Measurements from ENCODE around the gene FXYD7.

FXYD7 gene

DNA sequence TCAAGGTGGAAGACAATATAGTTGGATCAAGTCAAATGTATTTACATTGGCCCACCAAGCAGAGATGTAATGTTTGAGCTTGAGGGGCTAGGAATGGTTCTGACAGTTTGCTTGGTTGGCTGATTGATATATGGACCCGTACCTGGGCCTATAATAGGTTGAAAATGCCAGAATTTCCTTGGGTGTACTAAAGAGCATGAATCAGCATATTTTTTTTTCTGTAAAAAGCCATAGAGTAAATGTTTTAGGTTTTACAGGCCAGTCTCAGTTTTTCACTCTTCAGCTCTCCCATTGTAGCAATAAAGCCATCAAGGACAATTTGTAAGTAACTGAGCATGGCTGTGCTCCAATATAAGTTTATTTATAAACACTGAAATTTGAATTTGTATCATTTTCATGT, 38.3 kb downstream of the FXYD7 start:
- Histone ChIP-seq H3K36me3 (ENCODE audit: control insufficient read depth in 1 of 2, insufficient read depth in 2 of 2, low read length in 2 of 2) (no peaks in the 10 kb centered on the region), H3K9me3 (ENCODE audit: insufficient read depth, low read depth, low read length) (peaks cover 4% of the 10 kb centered on the region), H3K4ac (ENCODE audit: low read depth, low read length) (no peak overlapping the region), H3K4me2 (ENCODE audit: low read length) (no peak overlapping the region), H4K8ac (ENCODE audit: low read depth, low read length) (no peak overlapping the region), H4K91ac (ENCODE audit: low read depth, low read length) (no peak overlapping the region), H3K9ac (ENCODE audit: low read length) (no peak overlapping the region), H2BK120ac (ENCODE audit: insufficient read depth, low read length, poor library complexity) (no peak overlapping the region), H2AFZ (ENCODE audit: insufficient read depth, low read length, poor library complexity) (no peak overlapping the region), H3K4me1 (ENCODE audit: control insufficient read depth in 1 of 2, insufficient read depth in 2 of 2, low read length in 2 of 2) (no peaks in the 10 kb centered on the region), H3K14ac (ENCODE audit: low read length) (no peak overlapping the region), H2AK5ac (ENCODE audit: low read length) (no peak overlapping the region), H3K79me2 (ENCODE audit: control insufficient read depth, insufficient read depth, low read length, poor library complexity) (no peaks in the 10 kb centered on the region), H3K27me3 (ENCODE audit: insufficient read depth, low read length) (no peaks in the 10 kb centered on the region), H2BK12ac (ENCODE audit: low read length) (no peak overlapping the region), H3K27ac (ENCODE audit: low read depth, low read length) (no peak overlapping the region), H3K4me3 (ENCODE audit: low read depth, low read length) (no peak overlapping the region), H3K79me1 (ENCODE audit: low read length) (no peaks in the 10 kb centered on the region), H3K18ac (ENCODE audit: low read length) (no peak overlapping the region), H2BK5ac (ENCODE audit: low read depth, low read length, poor library complexity) (no peak overlapping the region), H4K12ac (ENCODE audit: low read depth, low read length) (no peak overlapping the region), H3K23ac (ENCODE audit: low read length) (no peak overlapping the region)
- no CpG with 5 or more reads among the region's 1 CpG for WGBS (ENCODE audit: extremely low coverage, insufficient coverage, insufficient read length)
- no peak for DNase-seq

DNA sequence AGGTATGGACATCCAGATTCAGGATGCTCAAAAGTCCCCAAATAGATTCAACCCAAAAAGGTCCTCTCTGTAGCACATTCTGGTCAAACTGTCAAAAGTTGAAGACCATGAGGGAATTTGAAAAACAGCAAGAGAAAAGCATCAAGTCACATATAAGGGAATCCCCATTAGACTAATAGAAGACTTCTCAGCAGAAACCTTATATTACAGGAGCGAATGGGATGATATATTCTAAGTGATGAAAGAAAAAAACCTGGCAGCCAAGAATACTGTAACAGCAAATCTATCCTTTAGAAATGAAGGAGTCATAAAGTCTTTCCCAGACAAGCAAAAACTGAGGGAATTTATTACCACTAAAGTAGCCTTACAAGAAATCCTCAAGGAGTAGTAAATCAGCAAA, 41.2 kb downstream of the FXYD7 start:
- Histone ChIP-seq H4K91ac (ENCODE audit: low read depth, low read length) (no peak overlapping the region), H3K27me3 (ENCODE audit: insufficient read depth, low read length) (no peaks in the 10 kb centered on the region), H4K8ac (ENCODE audit: low read depth, low read length) (no peak overlapping the region), H3K4me1 (ENCODE audit: control insufficient read depth in 1 of 2, insufficient read depth in 2 of 2, low read length in 2 of 2) (no peaks in the 10 kb centered on the region), H3K27ac (ENCODE audit: low read depth, low read length) (no peak overlapping the region), H2BK5ac (ENCODE audit: low read depth, low read length, poor library complexity) (no peak overlapping the region), H3K79me1 (ENCODE audit: low read length) (no peaks in the 10 kb centered on the region), H3K36me3 (ENCODE audit: control insufficient read depth in 1 of 2, insufficient read depth in 2 of 2, low read length in 2 of 2) (no peaks in the 10 kb centered on the region), H2AFZ (ENCODE audit: insufficient read depth, low read length, poor library complexity) (no peak overlapping the region), H3K4me2 (ENCODE audit: low read length) (no peak overlapping the region), H3K9me3 (ENCODE audit: insufficient read depth, low read depth, low read length) (peaks cover 4% of the 10 kb centered on the region), H3K23ac (ENCODE audit: low read length) (no peak overlapping the region), H3K9ac (ENCODE audit: low read length) (no peak overlapping the region), H3K4me3 (ENCODE audit: low read depth, low read length) (no peak overlapping the region), H3K18ac (ENCODE audit: low read length) (no peak overlapping the region), H2AK5ac (ENCODE audit: low read length) (no peak overlapping the region), H2BK120ac (ENCODE audit: insufficient read depth, low read length, poor library complexity) (no peak overlapping the region), H3K14ac (ENCODE audit: low read length) (no peak overlapping the region), H3K4ac (ENCODE audit: low read depth, low read length) (no peak overlapping the region), H4K12ac (ENCODE audit: low read depth, low read length) (no peak overlapping the region), H2BK12ac (ENCODE audit: low read length) (no peak overlapping the region), H3K79me2 (ENCODE audit: control insufficient read depth, insufficient read depth, low read length, poor library complexity) (no peaks in the 10 kb centered on the region)
- no peak for DNase-seq
- no CpG with 5 or more reads among the region's 1 CpG for WGBS (ENCODE audit: extremely low coverage, insufficient coverage, insufficient read length)

- Histone ChIP-seq H3K27me3 (ENCODE audit: insufficient read depth, low read length) (no peaks in the 10 kb centered on the region), H3K4ac (ENCODE audit: low read depth, low read length) (no peak overlapping the region), H3K14ac (ENCODE audit: low read length) (no peak overlapping the region), H2BK5ac (ENCODE audit: low read depth, low read length, poor library complexity) (no peak overlapping the region), H4K91ac (ENCODE audit: low read depth, low read length) (no peak overlapping the region), H2BK12ac (ENCODE audit: low read length) (no peak overlapping the region), H2AFZ (ENCODE audit: insufficient read depth, low read length, poor library complexity) (no peak overlapping the region), H3K36me3 (ENCODE audit: control insufficient read depth in 1 of 2, insufficient read depth in 2 of 2, low read length in 2 of 2) (no peaks in the 10 kb centered on the region), H3K79me1 (ENCODE audit: low read length) (no peaks in the 10 kb centered on the region), H3K4me3 (ENCODE audit: low read depth, low read length) (no peak overlapping the region), H3K79me2 (ENCODE audit: control insufficient read depth, insufficient read depth, low read length, poor library complexity) (no peaks in the 10 kb centered on the region), H3K18ac (ENCODE audit: low read length) (no peak overlapping the region), H4K12ac (ENCODE audit: low read depth, low read length) (no peak overlapping the region), H3K27ac (ENCODE audit: low read depth, low read length) (no peak overlapping the region), H4K8ac (ENCODE audit: low read depth, low read length) (no peak overlapping the region), H3K23ac (ENCODE audit: low read length) (no peak overlapping the region), H2AK5ac (ENCODE audit: low read length) (no peak overlapping the region), H3K4me1 (ENCODE audit: control insufficient read depth in 1 of 2, insufficient read depth in 2 of 2, low read length in 2 of 2) (no peaks in the 10 kb centered on the region), H3K9me3 (ENCODE audit: insufficient read depth, low read depth, low read length) (peaks cover 4% of the 10 kb centered on the region), H2BK120ac (ENCODE audit: insufficient read depth, low read length, poor library complexity) (no peak overlapping the region), H3K9ac (ENCODE audit: low read length) (no peak overlapping the region), H3K4me2 (ENCODE audit: low read length) (no peak overlapping the region)
- WGBS (ENCODE audit: extremely low coverage, insufficient coverage, insufficient read length): no CpG with 5 or more reads among the region's 2 CpGs
- DNase-seq: no peak
Measured at GRCh38 chr19:35184884-35185283, 41.8 kb downstream of the FXYD7 start.

DNA sequence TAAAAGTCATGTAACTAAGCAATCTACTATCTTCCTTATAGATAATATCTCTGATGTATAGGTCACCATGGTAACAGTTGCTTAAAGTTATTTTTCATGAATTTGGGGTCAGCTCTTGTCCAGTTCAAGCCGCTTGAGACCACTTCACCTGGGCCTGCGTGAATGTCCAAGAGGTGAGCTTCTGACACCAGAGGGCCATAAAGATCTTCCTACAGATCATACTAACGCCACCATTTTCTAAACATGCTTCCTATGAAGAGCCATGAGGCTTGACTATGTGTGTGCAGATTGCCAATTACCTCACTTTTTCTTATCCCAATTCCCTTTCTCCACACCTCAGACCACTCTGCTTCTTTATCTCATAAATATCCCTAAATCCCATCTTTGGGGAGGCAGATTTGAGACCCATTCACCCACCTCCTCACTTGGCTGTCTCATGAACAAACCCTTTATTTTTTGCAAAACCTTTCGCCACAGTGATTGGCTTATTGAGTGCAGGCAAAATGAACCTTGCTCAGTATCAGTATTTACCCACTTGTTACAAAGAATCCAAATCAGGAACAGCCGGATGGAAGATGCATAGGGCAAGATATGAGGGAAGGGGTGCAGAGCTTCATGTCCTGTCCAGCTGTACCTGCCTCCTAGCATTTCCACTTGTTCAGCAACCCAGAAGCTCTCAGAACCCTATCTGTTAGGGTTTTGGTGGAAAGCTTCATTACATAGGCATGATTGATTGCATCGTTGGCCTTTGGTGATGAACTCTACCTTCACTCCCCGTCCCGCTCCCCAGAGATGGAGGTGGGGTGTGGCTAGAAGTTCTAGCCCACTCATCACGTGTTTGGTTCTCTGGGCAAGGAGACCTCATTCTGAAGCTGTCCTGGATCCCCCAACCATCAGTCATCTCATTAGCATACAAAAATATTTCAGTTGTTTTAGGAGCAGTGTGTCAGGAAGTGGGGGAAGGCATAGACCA, 51.2 kb downstream of the FXYD7 start:
- H3K18ac ChIP-seq (ENCODE audit: low read length): no peak overlapping the region
- H3K14ac ChIP-seq (ENCODE audit: low read length): no peak overlapping the region
- H3K4ac ChIP-seq (ENCODE audit: low read depth, low read length): no peak overlapping the region
- no CpG with 5 or more reads among the region's 9 CpGs for WGBS (ENCODE audit: extremely low coverage, insufficient coverage, insufficient read length)
- no peaks in the 10 kb centered on the region for H3K27me3 ChIP-seq (ENCODE audit: insufficient read depth, low read length)
- H3K23ac ChIP-seq (ENCODE audit: low read length): no peak overlapping the region
- no peak overlapping the region for H4K8ac ChIP-seq (ENCODE audit: low read depth, low read length)
- H2AK5ac ChIP-seq (ENCODE audit: low read length): no peak overlapping the region
- no peak overlapping the region for H4K12ac ChIP-seq (ENCODE audit: low read depth, low read length)
- no peak overlapping the region for H2BK5ac ChIP-seq (ENCODE audit: low read depth, low read length, poor library complexity)
- H4K91ac ChIP-seq (ENCODE audit: low read depth, low read length): no peak overlapping the region
- no peaks in the 10 kb centered on the region for H3K79me2 ChIP-seq (ENCODE audit: control insufficient read depth, insufficient read depth, low read length, poor library complexity)
- H3K9me3 ChIP-seq (ENCODE audit: insufficient read depth, low read depth, low read length): no peaks in the 10 kb centered on the region
- no peak overlapping the region for H2BK12ac ChIP-seq (ENCODE audit: low read length)
- no peak overlapping the region for H3K4me3 ChIP-seq (ENCODE audit: low read depth, low read length)
- H3K9ac ChIP-seq (ENCODE audit: low read length): no peak overlapping the region
- H3K4me2 ChIP-seq (ENCODE audit: low read length): no peak overlapping the region
- H2BK120ac ChIP-seq (ENCODE audit: insufficient read depth, low read length, poor library complexity): no peak overlapping the region
- no peak for DNase-seq
- no peak overlapping the region for H3K27ac ChIP-seq (ENCODE audit: low read depth, low read length)
- H3K36me3 ChIP-seq (ENCODE audit: control insufficient read depth in 1 of 2, insufficient read depth in 2 of 2, low read length in 2 of 2): no peaks in the 10 kb centered on the region
- no peak overlapping the region for H2AFZ ChIP-seq (ENCODE audit: insufficient read depth, low read length, poor library complexity)
- no peaks in the 10 kb centered on the region for H3K4me1 ChIP-seq (ENCODE audit: control insufficient read depth in 1 of 2, insufficient read depth in 2 of 2, low read length in 2 of 2)
- H3K79me1 ChIP-seq (ENCODE audit: low read length): no peaks in the 10 kb centered on the region

All from trophoblast cell (in vitro differentiated cells and primary cell).